Muscle of back (tissue), 11 donors: ENCODE results near the gene SFN. TPM values are rescaled to one million over a fixed set of nuclear protein-coding genes. Genes with fewer than 3 reads are reported as not detected.

Experiments used
- DNase-seq, 3 donors: peaks; one replicate each; pipeline versions ENCODE4 v3.0.0 to v3.0.0-alpha.2; 2013
- polyA plus RNA-seq, 10 donors: library from polyadenylated mRNA; unstranded; fragments of 120-200 nt; gene quantifications; one replicate each; pipeline ENCODE4 v1.2.1, GENCODE V29; 2013; ENCODE audit not compliant: insufficient read length in 10 of 10

Gene SFN
- polyA plus RNA-seq, 10 donors: 0.17 to 36.0 (median 0.26) TPM

GRCh38 chr1:26910343-26911160 is 47.6 kb downstream of the SFN start:
- no peak for DNase-seq

- no peak for DNase-seq
Observed at GRCh38 chr1:26911399-26912146, 48.6 kb downstream of the SFN start.

- DNase-seq: no peak
Observed at GRCh38 chr1:26912147-26912490, 49.2 kb downstream of the SFN start.

GRCh38 chr1:26913389-26913753 is 50.4 kb downstream of the SFN start:
- DNase-seq: no peak

Other genes with a start within 250 kb of the SFN start
- gene ARID1A, start 167.1 kb upstream of the SFN start, polyA plus RNA-seq: 10 to 100 TPM; 39.9 to 50.6 (median 45.2) TPM
- gene PIGV, start 75.2 kb upstream of the SFN start, polyA plus RNA-seq: 1 to 10 TPM; 5.3 to 9.8 (median 7.2) TPM
- gene ZDHHC18, start 36.5 kb upstream of the SFN start, polyA plus RNA-seq: 10 to 100 TPM; 14.5 to 19.7 (median 16.7) TPM
- 10 to 100 TPM; 16.0 to 21.2 (median 17.0) TPM for gene GPN2, start 27.1 kb downstream of the SFN start, polyA plus RNA-seq
- gene GPATCH3, start 37.3 kb downstream of the SFN start, polyA plus RNA-seq: 10 to 100 TPM in 4 of 10 donors, 1 to 10 TPM in 6; 7.7 to 12.8 (median 9.5) TPM
- gene NR0B2, start 50.8 kb downstream of the SFN start, polyA plus RNA-seq: under 1 TPM in 1 of 10 donors, not detected in 9; 0.11 TPM
- gene NUDC, start 58.6 kb downstream of the SFN start, polyA plus RNA-seq: 10 to 100 TPM; 43.3 to 69.6 (median 51.7) TPM
- gene KDF1, start 97.3 kb downstream of the SFN start, polyA plus RNA-seq: 1 to 10 TPM in 2 of 10 donors, not detected in 8; 1.5 to 1.6 TPM
- gene TRNP1, start 130.5 kb downstream of the SFN start, polyA plus RNA-seq: 1 to 10 TPM in 9 of 10 donors, under 1 TPM in 1; 0.80 to 6.2 (median 1.8) TPM
- 1 to 10 TPM in 2 of 10 donors, under 1 TPM in 8; 0.31 to 1.7 (median 0.55) TPM for gene TENT5B, start 149.7 kb downstream of the SFN start, polyA plus RNA-seq